Measurements from ENCODE around the gene C19orf53.

Gene C19orf53

GRCh38 chr19:13763265-13763664 lies 11.0 kb upstream of the C19orf53 start:
- no peak for DNase-seq (ENCODE audit: low spot score)
- Histone ChIP-seq H3K4me3 (no peak overlapping the region), H3K27ac (no peak overlapping the region)
- TF ChIP-seq CTCF (IDR thresholded peaks at IDR 0.05) = no peak

- TF ChIP-seq CTCF (IDR thresholded peaks at IDR 0.05) = no peak
- peak within 1 kb of the TSS; percentile 98 for H3K4me3 ChIP-seq
- peak; percentile 87 for DNase-seq (ENCODE audit: low spot score)
- peak within 1 kb of the TSS; percentile 78 to 91 for H3K27ac ChIP-seq
Observed at GRCh38 chr19:13764101-13764807, 10.0 kb upstream of the C19orf53 start, which contains the start of gene MRI1. Gene MRI1 (plus strand): TSS chr19:13764522. CDS start chr19:13764589, 67 bp downstream.

- TF ChIP-seq CTCF (IDR thresholded peaks at IDR 0.05) = no peak
- no peak for DNase-seq (ENCODE audit: low spot score)
- Histone ChIP-seq H3K4me3 (peak overlapping the region; percentile 98), H3K27ac (peak overlapping the region; percentile 78 to 91)
Observed at GRCh38 chr19:13764821-13765394, 9.3 kb upstream of the C19orf53 start.

- no peak for DNase-seq (ENCODE audit: low spot score)
- Histone ChIP-seq H3K4me3 (peak overlapping the region; percentile 98), H3K27ac (peak overlapping the region in 1 of 2 donors; percentile 91)
- TF ChIP-seq CTCF (IDR thresholded peaks at IDR 0.05) = no peak
Observed at GRCh38 chr19:13765395-13766094, 8.7 kb upstream of the C19orf53 start.

GRCh38 chr19:13766095-13766481 lies 8.2 kb upstream of the C19orf53 start:
- Histone ChIP-seq H3K27ac (peak overlapping the region in 1 of 2 donors; percentile 91), H3K4me3 (no peak overlapping the region)
- no peak for TF ChIP-seq CTCF (IDR thresholded peaks at IDR 0.05)
- DNase-seq (ENCODE audit: low spot score) = no peak

GRCh38 chr19:13768510-13768909 lies 5.7 kb upstream of the C19orf53 start:
- H3K27ac ChIP-seq = no peak overlapping the region
- no peak for TF ChIP-seq CTCF (IDR thresholded peaks at IDR 0.05)
- no peak overlapping the region for H3K4me3 ChIP-seq
- no peak for DNase-seq (ENCODE audit: low spot score)

Measured in coronary artery (tissue), 2 donors.